B cell (primary cell): ENCODE measurements around the gene ZSWIM9. TPM values are rescaled to one million over a fixed set of nuclear protein-coding genes. Genes with fewer than 3 reads are reported as not detected.

Source experiments
- ATAC-seq: fragments of 200-7000 bp; cut with Tn5 transposase; one replicate; pipeline ENCODE4 v1.10.0; 2021; ENCODE audit warnings: low read depth, mild to moderate bottlenecking, moderate number of reproducible peaks, moderate library complexity
- CTCF ChIA-PET: fragments of 350-600 bp; sonication (Branson Sonifier 250); formaldehyde crosslinking; loops from one replicate; lab custom pipeline; 2021; ENCODE audit warnings: antibody characterized with exemption, inconsistent platforms; lab: Charles Lee
- POLR2A ChIA-PET: fragments of 350-600 bp; sonication (Branson Sonifier 250); formaldehyde crosslinking; loops from one replicate; lab custom pipeline; 2021; ENCODE audit warnings: antibody characterized with exemption; lab: Charles Lee
- DNase-seq: peaks from one replicate; pipeline ENCODE4 v3.0.0; 2013
- H2AFZ ChIP-seq: 2 replicates; pipeline ENCODE4 v1.6.1; 2012; ENCODE audit warnings: mild to moderate bottlenecking, low read depth, low read length; ENCODE audit not compliant: insufficient read depth, poor library complexity, severe bottlenecking
- H3K27ac ChIP-seq, 2 donors: 1 replicate in 1 of 2; 2 replicates in 1 of 2; pipeline ENCODE4 v1.5.1; 2012 to 2013; ENCODE audit warnings: low read length in 2 of 2, mild to moderate bottlenecking in 2 of 2, moderate library complexity in 1 of 2
- H3K27me3 ChIP-seq, 4 experiments: fragments of 200-600 bp in 1 of 4; sonication (generic) in 1 of 4; replicated peaks in 1 of 4; 1 replicate in 2 of 4; 2 replicates in 2 of 4; pipeline versions ENCODE4 v1.6.1 to v1.7.0; 2013 to 2016; ENCODE audit warnings: low read length in 3 of 4, mild to moderate bottlenecking in 2 of 4, mixed read lengths in 1 of 4, moderate library complexity in 1 of 4; ENCODE audit not compliant: insufficient read depth in 4 of 4, control insufficient read depth in 3 of 4; ENCODE audit errors: control extremely low read depth in 1 of 4
- H3K36me3 ChIP-seq, 2 experiments: replicated peaks in 1 of 2; 1 replicate in 1 of 2; 2 replicates in 1 of 2; pipeline versions ENCODE4 v1.6.1 to v1.7.1; 2013; ENCODE audit warnings: low read length in 1 of 2; ENCODE audit not compliant: insufficient read depth in 2 of 2, control insufficient read depth in 1 of 2; ENCODE audit errors: control extremely low read depth in 1 of 2, extremely low read depth in 1 of 2
- H3K4me1 ChIP-seq, 2 donors: fragments of 200-600 bp in 1 of 2; sonication (generic) in 1 of 2; 1 replicate in 1 of 2; 2 replicates in 1 of 2; pipeline versions ENCODE4 v1.5.1 to v1.6.1; 2013 to 2017; ENCODE audit warnings: low read length in 2 of 2; ENCODE audit not compliant: control insufficient read depth in 2 of 2, insufficient read depth in 2 of 2
- H3K4me2 ChIP-seq: replicated peaks from 2 replicates; pipeline ENCODE3; 2012; ENCODE audit warnings: mild to moderate bottlenecking, low read depth, low read length; ENCODE audit not compliant: poor library complexity, severe bottlenecking
- H3K4me3 ChIP-seq, 5 experiments: fragments of 200-600 bp in 1 of 5; sonication (generic) in 1 of 5; 1 replicate in 3 of 5; 2 replicates in 2 of 5; pipeline versions ENCODE4 v1.5.1 to v1.7.0; 2011 to 2016; ENCODE audit warnings: low read length in 4 of 5, mild to moderate bottlenecking in 4 of 5, low read depth in 2 of 5, control low read depth in 1 of 5, moderate library complexity in 1 of 5; ENCODE audit not compliant: insufficient read depth in 1 of 5; ENCODE audit errors: control extremely low read depth in 1 of 5, extremely low read depth in 1 of 5
- H3K79me2 ChIP-seq: fragments of 200-600 bp; sonication (generic); one replicate; pipeline ENCODE4 v1.6.0; 2016; ENCODE audit warnings: low read length; ENCODE audit not compliant: control insufficient read depth, insufficient read depth
- H3K9ac ChIP-seq: fragments of 200-600 bp; sonication (generic); 2 replicates; pipeline ENCODE4 v1.6.1; 2017; ENCODE audit warnings: mild to moderate bottlenecking, low read length, moderate library complexity
- H3K9me3 ChIP-seq, 3 donors: one replicate each; pipeline versions ENCODE4 v1.6.1 to v1.7.1; 2013; ENCODE audit warnings: low read length in 2 of 3; ENCODE audit not compliant: control insufficient read depth in 2 of 3, insufficient read depth in 1 of 3; ENCODE audit errors: control extremely low read depth in 1 of 3
- H4K20me1 ChIP-seq: 2 replicates; pipeline ENCODE4 v1.6.0; 2012; ENCODE audit warnings: mild to moderate bottlenecking, low read length; ENCODE audit not compliant: insufficient read depth, control insufficient read depth, poor library complexity, severe bottlenecking
- H3K27ac Mint-ChIP-seq: one replicate; pipeline ENCODE4 v1.8.0; 2021; ENCODE audit warnings: mixed read lengths
- H3K27me3 Mint-ChIP-seq: one replicate; pipeline ENCODE4 v1.8.0; 2021; ENCODE audit warnings: mixed read lengths
- H3K4me1 Mint-ChIP-seq: one replicate; pipeline ENCODE4 v1.8.0; 2021; ENCODE audit warnings: mixed read lengths
- H3K4me3 Mint-ChIP-seq: one replicate; pipeline ENCODE4 v1.8.0; 2021; ENCODE audit warnings: mixed read lengths
- H3K9me3 Mint-ChIP-seq: one replicate; pipeline ENCODE4 v1.8.0; 2022; ENCODE audit warnings: mixed read lengths; ENCODE audit not compliant: insufficient read depth
- EZH2 ChIP-seq: IDR thresholded peaks from 2 replicates; pipeline ENCODE4 v1.6.1; 2012; ENCODE audit warnings: borderline replicate concordance, low read depth, mild to moderate bottlenecking, moderate library complexity, low read length; ENCODE audit not compliant: insufficient read depth, poor library complexity, severe bottlenecking
- WGBS: methylation state at CpG from one replicate; pipeline ENCODE4 v1.1.5; 2013; ENCODE audit warnings: missing lambda C conversion rate; ENCODE audit not compliant: insufficient coverage; 5-methylcytosine and 5-hydroxymethylcytosine counted together
- intact Hi-C: fragments of 100-400 bp; cut with micrococcal nuclease; formaldehyde crosslinking; loops from one replicate; pipeline ENCODE4 v1.10.0; 2022
- polyA plus RNA-seq: library from polyadenylated mRNA; depleted of rRNA; stranded (reverse); fragments of >200 nt; gene quantifications from 2 replicates; pipeline ENCODE4 v1.2.3, GENCODE V29; 2012
- total RNA-seq, 2 donors: library from RNA; stranded (reverse); fragments of 120-200 nt in 1 of 2; gene quantifications; 1 replicate in 1 of 2; 2 replicates in 1 of 2; pipeline versions ENCODE4 v1.2.3 to v1.2.4, GENCODE V29; 2013 to 2022
- TF ChIP-seq, protein P1 (sequence below): fragments of 200-600 bp; IDR thresholded peaks from one replicate; pipeline ENCODE4 v1.8.0; 2022; ENCODE audit warnings: antibody characterized with exemption, mild to moderate bottlenecking

The ZSWIM9 gene
- total and polyA plus RNA-seq, 2 donors (not counting 1 experiment from before 2014, with no cell fraction given) = 1.7 to 15.7 TPM

DNA sequence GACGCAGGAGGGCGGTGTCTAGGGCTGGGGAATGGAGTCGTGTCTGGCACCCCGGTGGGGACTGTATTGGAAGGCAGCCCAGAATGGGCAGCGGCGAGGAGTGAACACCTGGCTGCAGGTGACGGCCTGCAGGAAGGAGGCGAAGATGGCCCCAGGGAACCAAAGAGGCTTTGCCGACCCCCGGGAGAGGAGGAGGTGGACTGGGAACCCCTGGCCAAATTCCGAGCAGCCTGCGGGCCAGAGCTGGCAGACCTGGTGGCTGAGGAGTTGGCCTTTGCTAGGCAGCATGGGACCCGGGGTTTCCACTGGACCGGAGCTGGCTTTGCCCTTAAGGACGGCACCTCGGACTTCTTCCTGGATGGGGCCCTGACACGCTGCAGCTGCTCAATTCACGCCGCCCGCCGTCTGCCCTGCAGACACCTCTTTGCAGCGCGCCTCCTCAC is 25.9 kb downstream of the ZSWIM9 start:
- WGBS = 89% methylated on average over 23 of the region's 23 CpGs
- Mint-ChIP-seq H3K4me3 (no peak overlapping the region), H3K4me1 (peaks cover 5% of the 10 kb centered on the region), H3K9me3 (no peaks in the 10 kb centered on the region), H3K27me3 (no peaks in the 10 kb centered on the region), H3K27ac (peak overlapping the region; percentile 15)
- H3K9ac ChIP-seq = no peak overlapping the region
- no peak overlapping the region for H3K27ac ChIP-seq
- no peak overlapping the region for H2AFZ ChIP-seq
- H3K9me3 ChIP-seq = no peaks in the 10 kb centered on the region
- DNase-seq = no peak
- H3K36me3 ChIP-seq = no peaks in the 10 kb centered on the region
- intact Hi-C loops = no loop called here
- ChIA-PET CTCF (interaction anchor here (1.1 kb wide), 1 partner anchor 64 kb away, joined by 3 read pairs; no protein-coding TSS in a partner anchor), POLR2A (interaction anchor here (0.7 kb wide), 1 partner anchor 60 kb away, joined by 4 read pairs; no protein-coding TSS in a partner anchor)
- H3K27me3 ChIP-seq = no peaks in the 10 kb centered on the region
- ATAC-seq = no peak
- peaks cover 0 to 6% of the 10 kb centered on the region in 2 donors for H3K4me1 ChIP-seq
- TF ChIP-seq EZH2 = no peak
- TF ChIP-seq, protein P1, sequence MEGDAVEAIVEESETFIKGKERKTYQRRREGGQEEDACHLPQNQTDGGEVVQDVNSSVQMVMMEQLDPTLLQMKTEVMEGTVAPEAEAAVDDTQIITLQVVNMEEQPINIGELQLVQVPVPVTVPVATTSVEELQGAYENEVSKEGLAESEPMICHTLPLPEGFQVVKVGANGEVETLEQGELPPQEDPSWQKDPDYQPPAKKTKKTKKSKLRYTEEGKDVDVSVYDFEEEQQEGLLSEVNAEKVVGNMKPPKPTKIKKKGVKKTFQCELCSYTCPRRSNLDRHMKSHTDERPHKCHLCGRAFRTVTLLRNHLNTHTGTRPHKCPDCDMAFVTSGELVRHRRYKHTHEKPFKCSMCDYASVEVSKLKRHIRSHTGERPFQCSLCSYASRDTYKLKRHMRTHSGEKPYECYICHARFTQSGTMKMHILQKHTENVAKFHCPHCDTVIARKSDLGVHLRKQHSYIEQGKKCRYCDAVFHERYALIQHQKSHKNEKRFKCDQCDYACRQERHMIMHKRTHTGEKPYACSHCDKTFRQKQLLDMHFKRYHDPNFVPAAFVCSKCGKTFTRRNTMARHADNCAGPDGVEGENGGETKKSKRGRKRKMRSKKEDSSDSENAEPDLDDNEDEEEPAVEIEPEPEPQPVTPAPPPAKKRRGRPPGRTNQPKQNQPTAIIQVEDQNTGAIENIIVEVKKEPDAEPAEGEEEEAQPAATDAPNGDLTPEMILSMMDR = no peak
- H4K20me1 ChIP-seq = no peaks in the 10 kb centered on the region
- no peak overlapping the region for H3K4me3 ChIP-seq
- no peak overlapping the region for H3K4me2 ChIP-seq
- no peaks in the 10 kb centered on the region for H3K79me2 ChIP-seq

DNA sequence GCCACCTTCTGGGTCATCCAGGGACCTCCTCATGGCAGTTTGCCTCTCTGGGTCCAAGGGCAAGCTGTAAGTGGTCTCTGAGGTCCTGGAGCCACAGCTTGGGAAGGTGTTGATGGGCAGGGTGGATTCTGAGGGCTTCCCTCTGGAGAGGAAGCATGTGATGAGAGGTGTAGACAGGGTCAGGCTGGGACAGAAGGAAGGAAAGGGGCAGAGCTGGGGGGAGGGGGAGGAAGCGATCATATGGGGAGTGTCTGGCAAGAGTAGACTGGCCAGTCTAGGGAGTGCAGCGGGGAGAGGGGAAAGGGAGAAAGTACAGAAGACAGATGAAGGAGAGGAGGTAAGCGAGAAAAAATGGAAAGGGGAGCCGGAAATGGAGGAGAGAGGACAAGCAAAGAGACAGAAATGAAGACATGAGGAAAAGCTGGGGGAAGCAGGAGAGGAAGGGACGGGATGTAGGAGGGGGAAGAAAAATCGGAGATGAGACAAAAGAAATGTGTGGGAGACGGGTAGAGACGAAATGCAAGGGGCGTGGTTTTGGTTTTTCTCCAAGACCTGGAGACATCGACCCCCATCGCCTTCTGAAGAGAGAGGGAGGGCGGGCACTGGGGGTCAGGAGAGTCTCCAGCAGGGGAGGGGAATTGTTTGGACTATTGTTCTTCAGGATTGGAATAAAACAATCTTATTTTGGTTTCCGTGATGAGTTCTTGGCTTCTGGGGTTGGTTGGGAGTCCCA is 26.6 kb downstream of the ZSWIM9 start:
- ChIA-PET POLR2A (interaction anchor here (0.7 kb wide), 2 partner anchors 53 to 59 kb away, joined by 3 to 4 read pairs; no protein-coding TSS in a partner anchor), CTCF (interaction anchor here (1.1 kb wide), 1 partner anchor 63 kb away, joined by 3 read pairs; no protein-coding TSS in a partner anchor)
- Histone ChIP-seq H3K4me2 (no peak overlapping the region), H3K27me3 (no peaks in the 10 kb centered on the region), H3K4me3 (no peak overlapping the region), H3K9me3 (no peaks in the 10 kb centered on the region), H3K27ac (no peak overlapping the region), H3K36me3 (no peaks in the 10 kb centered on the region), H2AFZ (no peak overlapping the region), H3K9ac (no peak overlapping the region), H3K79me2 (no peaks in the 10 kb centered on the region), H3K4me1 (peaks cover 0 to 6% of the 10 kb centered on the region in 2 donors), H4K20me1 (no peaks in the 10 kb centered on the region)
- H3K4me3 Mint-ChIP-seq = no peak overlapping the region
- intact Hi-C loops = no loop called here
- H3K27ac Mint-ChIP-seq = no peak overlapping the region
- H3K4me1 Mint-ChIP-seq = peaks cover 8% of the 10 kb centered on the region
- DNase-seq (no peak), ATAC-seq (no peak)
- WGBS = 87% methylated on average over 13 of the region's 13 CpGs
- H3K9me3 Mint-ChIP-seq = no peaks in the 10 kb centered on the region
- no peaks in the 10 kb centered on the region for H3K27me3 Mint-ChIP-seq
- TF ChIP-seq, protein P1 = no peak
